CD4-positive, alpha-beta T cell (primary cell): ENCODE data around the gene ADAM17. TPM values are rescaled to one million over a fixed set of nuclear protein-coding genes. Genes with fewer than 3 reads are reported as not detected.

ENCODE experiments used
- ATAC-seq: fragments of 200-7000 bp; cut with Tn5 transposase; one replicate; pipeline ENCODE4 v1.10.0; 2022; ENCODE audit warnings: mild to moderate bottlenecking; ENCODE audit not compliant: poor library complexity
- CTCF ChIA-PET: fragments of 350-600 bp; sonication (Branson Sonifier 250); formaldehyde crosslinking; loops from one replicate; lab custom pipeline; 2021; ENCODE audit warnings: antibody characterized with exemption, inconsistent platforms; lab: Charles Lee
- POLR2A ChIA-PET: fragments of 350-600 bp; sonication (Branson Sonifier 250); formaldehyde crosslinking; loops from one replicate; lab custom pipeline; 2021; ENCODE audit warnings: antibody characterized with exemption, inconsistent platforms; lab: Charles Lee
- DNase-seq, 14 experiments: peaks; one replicate each; pipeline ENCODE4 v3.0.0-alpha.2; 2013 to 2020; ENCODE audit warnings: mixed read lengths in 2 of 14
- H3K27ac ChIP-seq, 2 donors: one replicate each; pipeline versions ENCODE4 v1.5.1 to v1.7.0; 2013; ENCODE audit warnings: low read length in 2 of 2, low read depth in 1 of 2, mild to moderate bottlenecking in 1 of 2
- H3K27me3 ChIP-seq, 2 experiments: 1 replicate in 1 of 2; 2 replicates in 1 of 2; pipeline versions ENCODE4 v1.6.1 to v1.7.0; 2013; ENCODE audit warnings: low read length in 2 of 2, control low read depth in 1 of 2, mild to moderate bottlenecking in 1 of 2, moderate library complexity in 1 of 2; ENCODE audit not compliant: insufficient read depth in 2 of 2, control insufficient read depth in 1 of 2
- H3K36me3 ChIP-seq: one replicate; pipeline ENCODE4 v1.6.1; 2013; ENCODE audit warnings: low read length, control low read depth; ENCODE audit not compliant: insufficient read depth
- H3K4me1 ChIP-seq: one replicate; pipeline ENCODE4 v1.6.1; 2013; ENCODE audit warnings: low read length, control low read depth; ENCODE audit not compliant: insufficient read depth
- H3K4me3 ChIP-seq: one replicate; pipeline ENCODE4 v1.5.1; 2013; ENCODE audit warnings: mild to moderate bottlenecking, low read length, moderate library complexity
- H3K9me3 ChIP-seq, 2 experiments: 1 replicate in 1 of 2; 2 replicates in 1 of 2; pipeline versions ENCODE4 v1.6.1 to v1.7.0; 2013; ENCODE audit warnings: low read length in 2 of 2, mild to moderate bottlenecking in 2 of 2, control low read depth in 1 of 2, moderate library complexity in 1 of 2; ENCODE audit not compliant: control insufficient read depth in 1 of 2, insufficient read depth in 1 of 2
- H3K27ac Mint-ChIP-seq: one replicate; pipeline ENCODE4 v1.8.0; 2020; ENCODE audit warnings: mixed read lengths
- H3K27me3 Mint-ChIP-seq: one replicate; pipeline ENCODE4 v1.8.0; 2021; ENCODE audit warnings: mixed read lengths
- H3K36me3 Mint-ChIP-seq: one replicate; pipeline ENCODE4 v1.8.0; 2021; ENCODE audit warnings: low read depth, mixed read lengths
- H3K4me1 Mint-ChIP-seq: one replicate; pipeline ENCODE4 v1.8.0; 2021; ENCODE audit warnings: low read depth, mixed read lengths
- H3K4me3 Mint-ChIP-seq: one replicate; pipeline ENCODE4 v1.8.0; 2020; ENCODE audit warnings: mild to moderate bottlenecking, mixed read lengths
- H3K9me3 Mint-ChIP-seq: one replicate; pipeline ENCODE4 v1.8.0; 2020; ENCODE audit warnings: mixed read lengths
- CTCF ChIP-seq: fragments of 200-600 bp; IDR thresholded peaks from one replicate; pipeline ENCODE4 v1.8.0; 2022; ENCODE audit warnings: antibody characterized with exemption, mild to moderate bottlenecking
- intact Hi-C, 2 experiments: fragments of 100-400 bp; cut with DNase I in 1 of 2; cut with micrococcal nuclease in 1 of 2; formaldehyde crosslinking; loops; one replicate each; pipeline versions ENCODE4 v1.15.1 to v1.9.0; 2023 to 2025; cut with DNase I, micrococcal nuclease
- total RNA-seq, 174 experiments: library from RNA in 2 of 174; stranded (reverse) in 2 of 174; gene quantifications; one replicate each; pipeline ENCODE4 v1.2.3 and lab custom pipeline; 2021 to 2026

ADAM17 gene
- total RNA-seq, 2 experiments from 2014 or later, result 21.4 to 21.6 TPM

DNA sequence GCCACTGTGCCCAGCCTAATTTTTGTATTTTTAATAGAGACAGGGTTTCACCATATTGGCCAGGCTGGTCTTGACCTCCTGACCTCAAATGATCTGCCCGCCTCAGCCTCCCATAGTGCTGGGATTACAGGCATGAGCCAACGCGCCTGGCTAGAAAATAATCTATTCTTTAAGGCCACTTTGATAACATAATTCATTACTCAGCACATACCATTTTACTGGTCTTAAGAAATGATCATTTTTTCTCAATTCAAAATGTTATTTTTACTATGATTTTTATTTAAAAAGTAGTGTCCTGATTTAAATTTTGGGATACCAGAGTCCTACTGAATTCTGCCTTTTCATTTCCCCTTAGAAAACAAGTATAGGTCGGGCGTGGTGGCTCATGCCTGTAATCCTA, 27.0 kb upstream of the ADAM17 start:
- Mint-ChIP-seq H3K9me3 (no peaks in the 10 kb centered on the region), H3K27ac (no peak overlapping the region), H3K4me3 (no peak overlapping the region), H3K36me3 (peaks cover 47% of the 10 kb centered on the region), H3K4me1 (no peaks in the 10 kb centered on the region), H3K27me3 (no peaks in the 10 kb centered on the region)
- DNase-seq, result no peak
- ATAC-seq, result no peak
- Histone ChIP-seq H3K27ac (no peak overlapping the region), H3K27me3 (no peaks in the 10 kb centered on the region), H3K9me3 (no peaks in the 10 kb centered on the region), H3K36me3 (peaks cover 36% of the 10 kb centered on the region), H3K4me3 (no peak overlapping the region), H3K4me1 (no peaks in the 10 kb centered on the region)
- no peak for TF ChIP-seq CTCF
- CTCF ChIA-PET, result no interaction called here
- POLR2A ChIA-PET, result no interaction called here
- intact Hi-C loops, result no loop called here

DNA sequence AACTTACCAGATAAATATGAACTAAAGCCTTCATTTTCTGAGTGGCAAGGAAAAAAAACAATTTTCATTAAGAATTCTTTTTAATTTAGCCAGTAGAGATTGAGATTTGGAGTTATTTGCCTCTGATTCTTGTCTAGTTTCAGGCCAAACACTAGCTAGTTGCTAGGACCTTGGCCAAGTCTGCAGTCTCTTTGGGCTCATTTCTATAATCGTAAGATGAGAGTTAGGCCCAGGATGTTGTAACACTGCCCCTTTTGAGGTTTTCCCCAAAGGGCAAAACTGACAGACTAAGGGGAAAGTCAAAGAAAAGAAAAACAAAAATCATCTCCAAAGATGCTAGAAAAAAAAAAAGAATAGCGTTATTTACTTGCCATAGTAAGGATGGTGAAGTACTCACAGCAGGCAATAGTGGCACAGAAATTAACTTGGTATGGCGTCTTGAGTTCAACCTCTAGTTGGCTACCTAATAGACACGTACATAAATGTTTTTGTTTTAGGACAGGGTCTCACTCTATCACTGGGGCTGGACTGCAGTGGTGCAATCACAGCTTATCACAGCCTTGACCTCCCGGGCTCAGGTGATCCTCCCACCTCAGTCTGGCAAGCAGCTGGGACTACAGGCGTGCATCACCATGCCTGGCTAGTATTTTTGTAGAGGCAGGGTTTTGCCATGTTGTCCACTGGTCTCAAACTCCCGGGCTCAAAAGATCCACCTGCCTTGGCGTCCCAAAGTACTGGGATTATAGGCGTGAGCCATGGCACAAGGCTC, 23.0 kb upstream of the ADAM17 start:
- no peak overlapping the region for H3K27ac Mint-ChIP-seq
- CTCF ChIA-PET, result no interaction called here

DNA sequence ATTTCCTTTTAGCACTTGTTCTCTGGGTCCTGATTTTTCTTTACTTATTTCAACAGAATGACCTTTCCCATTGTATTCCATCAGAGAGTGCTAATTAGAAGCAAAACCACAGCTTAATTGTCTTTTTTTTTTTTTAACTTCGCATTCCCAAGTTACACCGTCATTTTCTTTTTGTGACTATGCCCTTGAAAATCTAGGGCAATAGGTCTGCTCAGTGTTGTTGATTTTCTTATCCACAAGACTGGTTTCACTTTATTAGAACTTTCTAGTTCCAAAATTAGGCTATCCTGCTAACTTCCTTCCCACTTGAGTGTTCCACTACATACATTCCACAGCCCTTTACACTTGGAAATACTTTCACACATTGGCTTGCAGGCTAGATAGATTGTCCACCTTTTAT, 18.7 kb upstream of the ADAM17 start:
- TF ChIP-seq CTCF, result no peak
- Histone ChIP-seq H3K27me3 (no peaks in the 10 kb centered on the region), H3K4me3 (no peak overlapping the region), H3K36me3 (no peaks in the 10 kb centered on the region), H3K4me1 (no peaks in the 10 kb centered on the region), H3K27ac (no peak overlapping the region), H3K9me3 (no peaks in the 10 kb centered on the region)
- H3K36me3 Mint-ChIP-seq, result no peaks in the 10 kb centered on the region
- DNase-seq, result no peak
- CTCF ChIA-PET, result no interaction called here
- no peak for ATAC-seq
- H3K9me3 Mint-ChIP-seq, result no peaks in the 10 kb centered on the region
- intact Hi-C loops, result no loop called here
- no peak overlapping the region for H3K4me3 Mint-ChIP-seq
- no peak overlapping the region for H3K27ac Mint-ChIP-seq
- H3K27me3 Mint-ChIP-seq, result no peaks in the 10 kb centered on the region
- POLR2A ChIA-PET, result interaction anchor here (1.0 to 1.5 kb wide), 2 partner anchors 15 to 19 kb away, joined by 3 read pairs; partner anchors contain the start of gene ADAM17
- no peaks in the 10 kb centered on the region for H3K4me1 Mint-ChIP-seq

More for the DNA sequence above, 23.0 kb upstream of the ADAM17 start:
- no peaks in the 10 kb centered on the region for H3K27me3 ChIP-seq
- POLR2A ChIA-PET, result interaction anchor here (1.0 kb wide), 1 partner anchor 52 kb away, joined by 3 read pairs; the partner anchor contains the start of gene YWHAQ
- ATAC-seq, result no peak
- DNase-seq, result peak in 1 of 14 experiments; percentile 15
- Mint-ChIP-seq H3K9me3 (no peaks in the 10 kb centered on the region), H3K27me3 (no peaks in the 10 kb centered on the region), H3K4me3 (no peak overlapping the region), H3K36me3 (peaks cover 13% of the 10 kb centered on the region), H3K4me1 (no peaks in the 10 kb centered on the region)
- intact Hi-C loops, result no loop called here
- H3K36me3 ChIP-seq, result peaks cover 4% of the 10 kb centered on the region
- H3K4me3 ChIP-seq, result no peak overlapping the region
- no peak for TF ChIP-seq CTCF
- H3K4me1 ChIP-seq, result no peaks in the 10 kb centered on the region
- H3K9me3 ChIP-seq, result no peaks in the 10 kb centered on the region
- no peak overlapping the region for H3K27ac ChIP-seq
